Gastrocnemius medialis (tissue), 4 donors: ENCODE results near the gene C2orf76. TPM values are rescaled to one million over a fixed set of nuclear protein-coding genes. Genes with fewer than 3 reads are reported as not detected.

Experiments
- ATAC-seq, 2 donors: fragments of 150-250 bp; one replicate each; pipeline ENCODE4 v1.9.1; 2016
- DNase-seq, 2 donors: peaks; one replicate each; pipeline ENCODE4 v3.0.0-alpha.2; 2019
- H3K27ac ChIP-seq, 4 donors: fragments of 200-600 bp; sonication (generic); 1 replicate in 1 of 4; 2 replicates in 3 of 4; pipeline ENCODE4 v1.5.1; 2016 to 2018; ENCODE audit warnings: mild to moderate bottlenecking in 2 of 4, moderate library complexity in 1 of 4
- H3K27me3 ChIP-seq, 3 donors: fragments of 200-600 bp; sonication (generic) in 2 of 3; 1 replicate in 1 of 3; 2 replicates in 2 of 3; pipeline versions ENCODE4 v1.5.1 to v1.6.0; 2016 to 2019; ENCODE audit warnings: mild to moderate bottlenecking in 1 of 3, moderate library complexity in 1 of 3
- H3K36me3 ChIP-seq, 2 donors: fragments of 200-600 bp; sonication (generic) in 1 of 2; one replicate each; pipeline ENCODE4 v1.5.1; 2017 to 2018
- H3K4me1 ChIP-seq, 2 donors: fragments of 200-600 bp; sonication (generic) in 1 of 2; one replicate each; pipeline ENCODE4 v1.5.1; 2016 to 2017; ENCODE audit warnings: mild to moderate bottlenecking in 2 of 2
- H3K4me3 ChIP-seq, 4 donors: fragments of 200-600 bp; sonication (generic) in 3 of 4; 1 replicate in 1 of 4; 2 replicates in 3 of 4; pipeline ENCODE4 v1.5.1; 2016 to 2019; ENCODE audit warnings: mild to moderate bottlenecking in 2 of 4
- H3K9me3 ChIP-seq, 3 donors: fragments of 200-600 bp; sonication (generic) in 2 of 3; 1 replicate in 1 of 3; 2 replicates in 2 of 3; pipeline ENCODE4 v1.5.1; 2016 to 2019
- CTCF ChIP-seq, 5 experiments: fragments of 450-650 bp in 3 of 5; fragments of 200-600 bp in 2 of 5; sonication (generic) in 2 of 5; IDR thresholded peaks in 4 of 5; conservative IDR thresholded peaks in 1 of 5; 1 replicate in 4 of 5; 2 replicates in 1 of 5; pipeline ENCODE4 v1.5.1; 2016 to 2019; ENCODE audit warnings: antibody characterized with exemption in 5 of 5, mild to moderate bottlenecking in 3 of 5, moderate library complexity in 3 of 5
- POLR2A ChIP-seq, 2 donors: fragments of 450-650 bp; IDR thresholded peaks; one replicate each; pipeline ENCODE4 v1.6.1; 2017; ENCODE audit warnings: antibody characterized with exemption in 2 of 2, mild to moderate bottlenecking in 2 of 2, moderate library complexity in 2 of 2
- in situ Hi-C, 4 donors: fragments of 200-750 bp; cut with MboI; loops; one replicate each; pipeline versions ENCODE4 v1.15.0 to v1.8.0; 2017; ENCODE audit warnings: low sequenced_read_pairs in 4 of 4
- intact Hi-C: fragments of 100-400 bp; cut with DNase I; formaldehyde crosslinking; loops from one replicate; pipeline ENCODE4 v1.15.1; 2023; ENCODE audit warnings: low total_unique reads
- total RNA-seq, 4 donors: library from RNA; depleted of rRNA; stranded (reverse); fragments of >200 nt; gene quantifications; one replicate each; pipeline versions ENCODE4 v1.1.0 to v1.2.3, GENCODE V29; 2016

The C2orf76 gene
- 1 to 10 TPM in 2 of 4 donors, under 1 TPM in 1, not detected in 1; 0.61 to 5.9 (median 2.6) TPM for total RNA-seq

GRCh38 chr2:119366649-119367471 is at the start of gene C2orf76, which contains the start of gene DBI:
TSS of gene C2orf76 (minus strand) at chr2:119366834. CDS start at chr2:119339959, 26,875 bp downstream.
TSS of gene DBI (plus strand) at chr2:119366977. CDS start at chr2:119367052, 75 bp downstream.
- peak; percentile 90 to 91 for TF ChIP-seq POLR2A (IDR thresholded peaks at IDR 0.05)
- TF ChIP-seq CTCF (IDR thresholded peaks at IDR 0.05 in 4 of 5, conservative IDR thresholded peaks at IDR 0.05 in 1 of 5): peak in 1 of 5 experiments; percentile 9
- intact Hi-C loops: loop anchor here (5.0 to 10.0 kb wide), 6 partner anchors 60 to 1552 kb away; partner anchors contain the start of gene DDX18
- peak within 1 kb of the TSS; percentile 87 to 95 (median 95) for H3K27ac ChIP-seq
- peak within 1 kb of the TSS; percentile 67 to 81 (median 78) for H3K4me3 ChIP-seq
- ATAC-seq (peak; percentile 84 to 86), DNase-seq (peak; percentile 94 to 96)
- H3K27me3 ChIP-seq: no peaks in the 10 kb centered on the region
- H3K4me1 ChIP-seq: peaks cover 44 to 47% of the 10 kb centered on the region in 2 donors
- peaks cover 0 to 8% of the 10 kb centered on the region in 2 donors for H3K36me3 ChIP-seq
- no peaks in the 10 kb centered on the region for H3K9me3 ChIP-seq
- in situ Hi-C loops: no loop called here

- in situ Hi-C loops: loop anchor here in 3 of 4 donors (10.0 to 25.0 kb wide), 2 partner anchors 247 to 249 kb away; no protein-coding TSS in a partner anchor
These were observed 49.0 kb upstream of the C2orf76 start for GRCh38 chr2:119415630-119416029.

GRCh38 chr2:119414894-119415293 is 48.3 kb upstream of the C2orf76 start:
- Histone ChIP-seq H3K27me3 (no peaks in the 10 kb centered on the region), H3K4me1 (no peaks in the 10 kb centered on the region), H3K9me3 (no peaks in the 10 kb centered on the region), H3K27ac (no peak overlapping the region), H3K36me3 (no peaks in the 10 kb centered on the region), H3K4me3 (no peak overlapping the region)
- no peak for ATAC-seq
- TF ChIP-seq POLR2A (IDR thresholded peaks at IDR 0.05): no peak
- TF ChIP-seq CTCF (IDR thresholded peaks at IDR 0.05 in 4 of 5, conservative IDR thresholded peaks at IDR 0.05 in 1 of 5): no peak
- no peak for DNase-seq
- intact Hi-C loops: no loop called here
- in situ Hi-C loops: loop anchor here (5.0 to 25.0 kb wide), 4 partner anchors 52 to 250 kb away; no protein-coding TSS in a partner anchor

More at GRCh38 chr2:119415630-119416029, 49.0 kb upstream of the C2orf76 start:
- Histone ChIP-seq H3K9me3 (no peaks in the 10 kb centered on the region), H3K36me3 (no peaks in the 10 kb centered on the region), H3K4me1 (no peaks in the 10 kb centered on the region), H3K4me3 (no peak overlapping the region), H3K27me3 (no peaks in the 10 kb centered on the region), H3K27ac (no peak overlapping the region)
- no peak for TF ChIP-seq CTCF (IDR thresholded peaks at IDR 0.05 in 4 of 5, conservative IDR thresholded peaks at IDR 0.05 in 1 of 5)
- TF ChIP-seq POLR2A (IDR thresholded peaks at IDR 0.05): no peak
- no peak for DNase-seq
- intact Hi-C loops: no loop called here
- ATAC-seq: no peak

- Histone ChIP-seq H3K4me1 (peaks cover 0 to 4% of the 10 kb centered on the region in 2 donors), H3K27me3 (no peaks in the 10 kb centered on the region), H3K27ac (no peak overlapping the region), H3K9me3 (no peaks in the 10 kb centered on the region), H3K4me3 (no peak overlapping the region), H3K36me3 (no peaks in the 10 kb centered on the region)
- intact Hi-C loops (no loop called here), in situ Hi-C loops (loop anchor here in 2 of 4 donors (10.0 to 25.0 kb wide), 2 partner anchors 65 to 253 kb away; no protein-coding TSS in a partner anchor)
- no peak for DNase-seq
- no peak for ATAC-seq
- TF ChIP-seq POLR2A (IDR thresholded peaks at IDR 0.05) (no peak), CTCF (IDR thresholded peaks at IDR 0.05 in 4 of 5, conservative IDR thresholded peaks at IDR 0.05 in 1 of 5) (no peak)
These were observed 42.9 kb upstream of the C2orf76 start for GRCh38 chr2:119409506-119409905.
